IMR-90 (cell line): ENCODE results near the gene WDR6. TPM values are rescaled to one million over a fixed set of nuclear protein-coding genes. Genes with fewer than 3 reads are reported as not detected.

Experiments
- ATAC-seq: fragments of 200-7000 bp; cut with Tn5 transposase; 2 replicates; pipeline ENCODE4 v1.9.1; 2020; ENCODE audit warnings: low read depth, mild to moderate bottlenecking, moderate library complexity
- BruUV-seq: library from RNA; stranded (reverse); fragments of 400-500 nt; replicated peaks from 2 replicates; lab custom pipeline; 2021; lab: Mats Ljungman, UMichigan
- CTCF ChIA-PET: fragments of 300-600 bp; formaldehyde crosslinking; extraction: SDS; loops from one replicate; lab custom pipeline; 2021; ENCODE audit warnings: antibody characterized with exemption; lab: Yijun Ruan, JAX
- POLR2A ChIA-PET: fragments of 300-600 bp; sonication (Branson Sonifier 250); formaldehyde crosslinking; loops from one replicate; lab custom pipeline; 2022; ENCODE audit warnings: antibody characterized with exemption; ENCODE audit not compliant: unreplicated experiment; lab: Charles Lee
- DNase-seq: peaks from one replicate; pipeline ENCODE4 v3.0.0; 2013
- H2AFZ ChIP-seq: replicated peaks from 2 replicates; pipeline ENCODE3; 2013; ENCODE audit warnings: low read length, mild to moderate bottlenecking; ENCODE audit not compliant: poor library complexity
- H2AK5ac ChIP-seq: 2 replicates; pipeline ENCODE4 v1.6.1; 2013; ENCODE audit warnings: low read depth, low read length, inconsistent platforms
- H2AK9ac ChIP-seq: replicated peaks from 2 replicates; pipeline ENCODE3; 2013; ENCODE audit warnings: mild to moderate bottlenecking, low read depth, low read length, moderate library complexity; ENCODE audit not compliant: poor library complexity
- H2BK120ac ChIP-seq: 2 replicates; pipeline ENCODE4 v1.6.1; 2013; ENCODE audit warnings: low read depth, low read length, inconsistent platforms
- H2BK15ac ChIP-seq: 3 replicates; pipeline ENCODE4 v1.6.1; 2013; ENCODE audit warnings: low read depth, low read length, inconsistent platforms
- H2BK20ac ChIP-seq: 2 replicates; pipeline ENCODE4 v1.6.1; 2013; ENCODE audit warnings: low read depth, mild to moderate bottlenecking, inconsistent platforms, low read length, moderate library complexity
- H2BK5ac ChIP-seq: 2 replicates; pipeline ENCODE4 v1.6.1; 2013; ENCODE audit warnings: mild to moderate bottlenecking, low read depth, low read length, inconsistent platforms; ENCODE audit not compliant: poor library complexity, severe bottlenecking
- H3K14ac ChIP-seq: replicated peaks from 2 replicates; pipeline ENCODE4 v1.6.1; 2013; ENCODE audit warnings: low read depth, low read length, inconsistent platforms
- H3K18ac ChIP-seq: 2 replicates; pipeline ENCODE4 v1.6.1; 2013; ENCODE audit warnings: low read depth, low read length, control low read depth
- H3K23ac ChIP-seq: 2 replicates; pipeline ENCODE4 v1.6.1; 2013; ENCODE audit warnings: low read depth, low read length, inconsistent platforms
- H3K27ac ChIP-seq: 2 replicates; pipeline ENCODE4 v1.5.1; 2013; ENCODE audit warnings: mild to moderate bottlenecking, control low read depth, low read length; ENCODE audit not compliant: insufficient read depth
- H3K27me3 ChIP-seq: 2 replicates; pipeline ENCODE4 v1.6.1; 2013; ENCODE audit warnings: low read length; ENCODE audit not compliant: control insufficient read depth, insufficient read depth
- H3K36me3 ChIP-seq: 2 replicates; pipeline ENCODE4 v1.6.1; 2013; ENCODE audit warnings: low read length, mixed read lengths; ENCODE audit not compliant: control insufficient read depth, insufficient read depth
- H3K4ac ChIP-seq: 2 replicates; pipeline ENCODE4 v1.6.1; 2013; ENCODE audit warnings: low read depth, low read length, inconsistent platforms
- H3K4me1 ChIP-seq: 2 replicates; pipeline ENCODE4 v1.6.1; 2013; ENCODE audit warnings: low read length, mixed read lengths; ENCODE audit not compliant: control insufficient read depth, insufficient read depth
- H3K4me2 ChIP-seq: 2 replicates; pipeline ENCODE4 v1.6.1; 2013; ENCODE audit warnings: low read depth, mild to moderate bottlenecking, control low read depth, low read length, moderate library complexity
- H3K4me3 ChIP-seq: 2 replicates; pipeline ENCODE4 v1.5.1; 2013; ENCODE audit warnings: low read depth, mild to moderate bottlenecking, control low read depth, low read length, moderate library complexity; ENCODE audit not compliant: insufficient read depth
- H3K56ac ChIP-seq: 2 replicates; pipeline ENCODE4 v1.6.1; 2013; ENCODE audit warnings: low read length, inconsistent platforms; ENCODE audit not compliant: insufficient read depth; ENCODE audit errors: extremely low read depth
- H3K79me1 ChIP-seq, 2 experiments: 2 replicates each; pipeline ENCODE4 v1.6.1; 2013; ENCODE audit warnings: low read length in 2 of 2, inconsistent platforms in 1 of 2, low read depth in 1 of 2
- H3K9ac ChIP-seq: 2 replicates; pipeline ENCODE4 v1.6.1; 2013; ENCODE audit warnings: low read depth, low read length, control low read depth
- H3K9me1 ChIP-seq: 2 replicates; pipeline ENCODE4 v1.6.1; 2013; ENCODE audit warnings: low read length, inconsistent platforms; ENCODE audit not compliant: insufficient read depth
- H3K9me3 ChIP-seq: 2 replicates; pipeline ENCODE4 v1.6.1; 2013; ENCODE audit warnings: low read length; ENCODE audit not compliant: control insufficient read depth, insufficient read depth
- H4K20me1 ChIP-seq: 2 replicates; pipeline ENCODE4 v1.6.1; 2013; ENCODE audit warnings: low read length, inconsistent platforms; ENCODE audit not compliant: insufficient read depth
- H4K5ac ChIP-seq: 2 replicates; pipeline ENCODE4 v1.6.1; 2013; ENCODE audit warnings: mild to moderate bottlenecking, low read depth, low read length, control low read depth
- H4K8ac ChIP-seq, 2 experiments: 2 replicates each; pipeline ENCODE4 v1.6.1; 2013; ENCODE audit warnings: low read depth in 2 of 2, low read length in 2 of 2, control low read depth in 1 of 2, inconsistent platforms in 1 of 2
- H4K91ac ChIP-seq: 2 replicates; pipeline ENCODE4 v1.6.1; 2013; ENCODE audit warnings: low read depth, low read length, inconsistent platforms; ENCODE audit not compliant: insufficient read depth
- BHLHE40 ChIP-seq: fragments of 150-350 bp; IDR thresholded peaks from 2 replicates; pipeline ENCODE4 v1.6.1; 2016; ENCODE audit warnings: mild to moderate bottlenecking, low read depth, low read length
- ELK1 ChIP-seq: fragments of 150-350 bp; IDR thresholded peaks from 2 replicates; pipeline ENCODE4 v1.6.1; 2016; ENCODE audit warnings: low read depth, mild to moderate bottlenecking, low read length, moderate library complexity, borderline replicate concordance
- SMC3 ChIP-seq: fragments of 150-350 bp; IDR thresholded peaks from 2 replicates; pipeline ENCODE4 v1.6.1; 2016; ENCODE audit warnings: low read depth, mild to moderate bottlenecking, antibody characterized with exemption, low read length, moderate library complexity
- WGBS, 2 experiments: methylation state at CpG; one replicate each; pipeline versions ENCODE4 v1.1.5 to v1.1.7; 2013; ENCODE audit warnings: missing lambda C conversion rate in 2 of 2; ENCODE audit not compliant: insufficient read length in 1 of 2; ENCODE audit errors: extremely low coverage in 2 of 2; 5-methylcytosine and 5-hydroxymethylcytosine counted together
- dilution Hi-C: fragments of 300-500 bp; cut with HindIII; formaldehyde crosslinking; loops from one replicate; pipeline ENCODE4 v1.14.3; 2018; ENCODE audit warnings: low sequenced_read_pairs; ENCODE audit not compliant: unreplicated experiment
- in situ Hi-C: fragments of 300-500 bp; cut with MboI; formaldehyde crosslinking; loops from 3 replicates; pipeline ENCODE4 v1.14.3; 2019; ENCODE audit warnings: low sequenced_read_pairs, inconsistent platforms, mixed read lengths
- intact Hi-C: fragments of 100-400 bp; cut with micrococcal nuclease; formaldehyde crosslinking; loops from 2 replicates; pipeline ENCODE4 v1.10.0; 2022
- polyA plus RNA-seq, 3 experiments: library from polyadenylated mRNA; depleted of rRNA; stranded (reverse); fragments of >200 nt; gene quantifications; 2 replicates each; pipeline ENCODE4 v1.2.3, GENCODE V29; 2012; ENCODE audit warnings: low replicate concordance in 1 of 3
- total RNA-seq: library from RNA; depleted of rRNA; stranded (reverse); fragments of >200 nt; gene quantifications from 2 replicates; pipeline ENCODE4 v1.2.3, GENCODE V29; 2012

The WDR6 gene
- total and polyA plus RNA-seq, 2 of the 4 experiments (the other 2 are of a cell fraction), result 60.9 to 160 TPM

- ChIA-PET POLR2A (no interaction called here), CTCF (no interaction called here)
- Histone ChIP-seq H3K9ac (no peak overlapping the region), H3K4me3 (no peak overlapping the region), H4K91ac (no peak overlapping the region), H4K5ac (no peak overlapping the region), H2BK120ac (no peak overlapping the region), H3K36me3 (peaks cover 56% of the 10 kb centered on the region), H2AK5ac (no peak overlapping the region), H2BK20ac (no peak overlapping the region), H4K20me1 (peaks cover 4% of the 10 kb centered on the region), H2AK9ac (no peak overlapping the region), H3K4ac (no peak overlapping the region), H3K9me3 (no peaks in the 10 kb centered on the region), H3K14ac (no peak overlapping the region), H3K56ac (no peak overlapping the region), H3K27ac (no peak overlapping the region), H3K9me1 (peaks cover 29% of the 10 kb centered on the region), H2AFZ (no peak overlapping the region), H3K4me1 (peaks cover 7% of the 10 kb centered on the region), H2BK15ac (no peak overlapping the region), H3K23ac (no peak overlapping the region), H3K79me1 (peaks cover 33 to 62% of the 10 kb centered on the region in 2 experiments), H2BK5ac (no peak overlapping the region), H4K8ac (no peak overlapping the region; a peak in 1 of 4 replicates), H3K18ac (no peak overlapping the region), H3K4me2 (no peak overlapping the region), H3K27me3 (no peaks in the 10 kb centered on the region)
- intact Hi-C loops (no loop called here), dilution Hi-C loops (no loop called here), in situ Hi-C loops (no loop called here)
- TF ChIP-seq ELK1 (no peak), BHLHE40 (no peak), SMC3 (no peak)
- DNase-seq, result no peak
- no peak for ATAC-seq
- BruUV-seq, result no TSS peak
- no CpG with 5 or more reads among the region's 6 CpGs for WGBS, 2 experiments
Measured at GRCh38 chr3:49030321-49030720, 23.1 kb downstream of the WDR6 start.
